Gastroesophageal sphincter (tissue), 4 donors: ENCODE data around the gene GALNT18. TPM values are rescaled to one million over a fixed set of nuclear protein-coding genes. Genes with fewer than 3 reads are reported as not detected.

ENCODE experiments used
- ATAC-seq: fragments of 150-250 bp; one replicate; pipeline ENCODE4 v1.9.1; 2016; ENCODE audit warnings: mild to moderate bottlenecking, moderate library complexity
- H3K27ac ChIP-seq, 4 donors: fragments of 200-600 bp; sonication (generic) in 3 of 4; 1 replicate in 3 of 4; 2 replicates in 1 of 4; pipeline ENCODE4 v1.5.1; 2016 to 2019
- H3K27me3 ChIP-seq: fragments of 200-600 bp; sonication (generic); one replicate; pipeline ENCODE4 v1.5.1; 2019
- H3K36me3 ChIP-seq, 2 donors: fragments of 200-600 bp; sonication (generic); one replicate each; pipeline ENCODE4 v1.5.1; 2019; ENCODE audit warnings: control low read depth in 1 of 2
- H3K4me1 ChIP-seq, 3 donors: fragments of 200-600 bp; sonication (generic); 1 replicate in 2 of 3; 2 replicates in 1 of 3; pipeline ENCODE4 v1.5.1; 2016 to 2019; ENCODE audit warnings: control low read depth in 2 of 3
- H3K4me3 ChIP-seq, 2 donors: fragments of 200-600 bp; sonication (generic); one replicate each; pipeline ENCODE4 v1.5.1; 2019; ENCODE audit warnings: mild to moderate bottlenecking in 1 of 2, moderate library complexity in 1 of 2
- H3K9me3 ChIP-seq, 3 donors: fragments of 200-600 bp; sonication (generic); one replicate each; pipeline ENCODE4 v1.5.1; 2017 to 2019; ENCODE audit warnings: control low read depth in 2 of 3
- EP300 ChIP-seq: sonication (generic); formaldehyde crosslinking; IDR thresholded peaks from one replicate; pipeline ENCODE4 v1.6.1; 2017; ENCODE audit warnings: antibody characterized with exemption, mild to moderate bottlenecking
- POLR2A ChIP-seq, 2 donors: fragments of 450-650 bp; IDR thresholded peaks; one replicate each; pipeline ENCODE4 v1.6.1; 2017; ENCODE audit warnings: antibody characterized with exemption in 2 of 2, mild to moderate bottlenecking in 2 of 2, moderate library complexity in 1 of 2
- POLR2AphosphoS5 ChIP-seq: sonication (generic); formaldehyde crosslinking; IDR thresholded peaks from one replicate; pipeline ENCODE4 v1.6.1; 2017; ENCODE audit warnings: antibody characterized with exemption
- WGBS, 2 donors: methylation state at CpG; one replicate each; pipeline ENCODE4 v1.1.5; 2018; ENCODE audit warnings: low coverage in 1 of 2; 5-methylcytosine and 5-hydroxymethylcytosine counted together
- total RNA-seq, 4 donors: library from RNA; depleted of rRNA; stranded (reverse); fragments of >200 nt; gene quantifications; one replicate each; pipeline ENCODE4 v1.1.0, GENCODE V29; 2016
- TF ChIP-seq, protein P1 (sequence below), 4 experiments: fragments of 200-600 bp in 2 of 4; fragments of 450-650 bp in 2 of 4; sonication (generic) in 1 of 4; IDR thresholded peaks; one replicate each; pipeline ENCODE4 v1.5.1; 2017 to 2019; ENCODE audit warnings: antibody characterized with exemption in 4 of 4, mild to moderate bottlenecking in 2 of 4, moderate library complexity in 2 of 4

Gene GALNT18
- total RNA-seq, 4 donors from 2014 or later: 16.0 to 65.6 (median 35.2) TPM

DNA sequence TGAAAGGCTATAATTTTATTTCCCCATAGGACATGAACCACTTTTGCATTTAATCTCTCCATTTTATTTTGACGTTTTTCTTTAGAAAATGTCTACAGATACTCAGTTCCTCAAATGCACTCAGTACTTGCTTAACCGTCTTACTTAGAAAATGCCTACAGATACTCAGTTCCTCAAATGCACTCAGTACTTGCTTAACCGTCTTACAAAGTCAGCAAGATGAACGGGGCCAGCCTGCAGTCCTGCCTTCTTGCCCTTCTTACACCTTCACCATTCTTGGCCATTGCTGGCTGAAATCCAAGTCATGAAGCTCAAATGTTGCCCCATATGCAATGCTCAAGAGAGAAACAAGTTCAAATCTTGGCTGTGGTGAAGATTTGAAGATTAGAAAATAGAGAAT is 302.8 kb downstream of the GALNT18 start:
- Histone ChIP-seq H3K4me3 (no peak overlapping the region), H3K27ac (no peak overlapping the region), H3K27me3 (no peaks in the 10 kb centered on the region), H3K4me1 (peaks cover 0 to 10% (median 7%) of the 10 kb centered on the region in 3 donors), H3K9me3 (no peaks in the 10 kb centered on the region), H3K36me3 (peaks cover 0 to 32% of the 10 kb centered on the region in 2 donors)
- TF ChIP-seq EP300: no peak
- TF ChIP-seq, protein P1, sequence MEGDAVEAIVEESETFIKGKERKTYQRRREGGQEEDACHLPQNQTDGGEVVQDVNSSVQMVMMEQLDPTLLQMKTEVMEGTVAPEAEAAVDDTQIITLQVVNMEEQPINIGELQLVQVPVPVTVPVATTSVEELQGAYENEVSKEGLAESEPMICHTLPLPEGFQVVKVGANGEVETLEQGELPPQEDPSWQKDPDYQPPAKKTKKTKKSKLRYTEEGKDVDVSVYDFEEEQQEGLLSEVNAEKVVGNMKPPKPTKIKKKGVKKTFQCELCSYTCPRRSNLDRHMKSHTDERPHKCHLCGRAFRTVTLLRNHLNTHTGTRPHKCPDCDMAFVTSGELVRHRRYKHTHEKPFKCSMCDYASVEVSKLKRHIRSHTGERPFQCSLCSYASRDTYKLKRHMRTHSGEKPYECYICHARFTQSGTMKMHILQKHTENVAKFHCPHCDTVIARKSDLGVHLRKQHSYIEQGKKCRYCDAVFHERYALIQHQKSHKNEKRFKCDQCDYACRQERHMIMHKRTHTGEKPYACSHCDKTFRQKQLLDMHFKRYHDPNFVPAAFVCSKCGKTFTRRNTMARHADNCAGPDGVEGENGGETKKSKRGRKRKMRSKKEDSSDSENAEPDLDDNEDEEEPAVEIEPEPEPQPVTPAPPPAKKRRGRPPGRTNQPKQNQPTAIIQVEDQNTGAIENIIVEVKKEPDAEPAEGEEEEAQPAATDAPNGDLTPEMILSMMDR (IDR thresholded peaks at IDR 0.05): no peak
- no peak for TF ChIP-seq POLR2A (IDR thresholded peaks at IDR 0.05)
- TF ChIP-seq POLR2AphosphoS5: no peak
- ATAC-seq: no peak
- 83 to 88% methylated on average over 4 of the region's 4 CpGs for WGBS, 2 donors

DNA sequence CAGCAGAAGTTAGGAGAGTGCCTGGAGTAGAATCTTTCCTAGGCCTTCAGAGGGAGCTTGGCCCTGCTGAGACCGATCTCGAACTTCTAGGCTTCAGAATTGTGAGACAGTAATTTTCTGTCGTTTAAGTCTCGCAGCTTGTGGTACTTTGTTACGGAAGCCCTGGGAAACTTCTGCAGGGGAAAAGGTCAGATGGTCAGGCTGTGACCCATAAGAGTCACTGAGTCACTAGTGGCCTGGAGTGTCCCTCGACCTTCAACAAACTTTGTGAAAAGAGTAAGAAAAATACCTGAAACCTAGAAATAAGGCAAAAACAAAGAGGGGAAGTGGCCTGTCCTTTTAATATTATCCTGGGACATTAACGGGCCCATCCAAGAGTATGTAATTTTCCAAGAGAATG is 303.3 kb downstream of the GALNT18 start:
- peaks cover 0 to 15% (median 10%) of the 10 kb centered on the region in 3 donors for H3K4me1 ChIP-seq
- H3K4me3 ChIP-seq: no peak overlapping the region
- TF ChIP-seq EP300 (no peak), POLR2A (IDR thresholded peaks at IDR 0.05) (no peak), POLR2AphosphoS5 (no peak)
- TF ChIP-seq, protein P1 (IDR thresholded peaks at IDR 0.05): no peak
- H3K9me3 ChIP-seq: no peaks in the 10 kb centered on the region
- no peaks in the 10 kb centered on the region for H3K27me3 ChIP-seq
- ATAC-seq: no peak
- H3K27ac ChIP-seq: no peak overlapping the region
- 87 to 94% methylated on average over 5 to 7 of the region's 7 CpGs for whole genome bisulfite sequencing, 2 donors
- H3K36me3 ChIP-seq: peaks cover 0 to 27% of the 10 kb centered on the region in 2 donors

DNA sequence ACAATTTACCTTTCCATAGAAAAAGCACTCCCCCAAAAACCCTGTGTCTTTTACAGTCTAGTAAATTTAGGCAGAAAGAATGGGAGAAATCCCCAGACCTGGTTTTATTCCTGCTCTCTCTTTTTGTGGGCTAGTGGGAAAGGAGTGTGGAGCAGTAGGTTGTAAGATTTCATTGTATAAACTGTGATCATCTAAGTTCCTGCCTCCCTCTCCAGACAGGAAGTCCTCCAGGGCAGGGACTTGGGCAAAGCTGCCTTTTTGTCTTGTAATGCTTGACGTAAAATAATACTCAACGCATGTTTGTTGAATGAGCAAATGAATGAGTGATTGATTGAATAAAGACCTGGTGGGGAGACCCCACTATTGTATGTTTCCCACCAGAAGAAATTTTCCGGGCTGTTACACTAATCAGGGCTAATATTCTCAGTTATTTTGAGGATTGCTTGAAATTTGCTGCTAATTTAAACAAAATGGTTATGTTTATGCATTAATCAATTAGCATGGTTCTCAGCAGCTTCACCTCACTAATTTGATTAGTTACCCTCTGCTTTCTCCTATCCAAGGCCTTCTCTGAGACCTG is 305.1 kb downstream of the GALNT18 start:
- no peak overlapping the region for H3K27ac ChIP-seq
- H3K4me3 ChIP-seq: no peak overlapping the region
- WGBS, 2 donors: 86 to 93% methylated on average over 3 of the region's 3 CpGs
- ATAC-seq: no peak
- TF ChIP-seq, protein P1 (IDR thresholded peaks at IDR 0.05): no peak
- TF ChIP-seq POLR2AphosphoS5 (no peak), POLR2A (IDR thresholded peaks at IDR 0.05) (no peak), EP300 (no peak)
- no peaks in the 10 kb centered on the region for H3K27me3 ChIP-seq
- no peaks in the 10 kb centered on the region for H3K9me3 ChIP-seq
- peaks cover 0 to 17% of the 10 kb centered on the region in 2 donors for H3K36me3 ChIP-seq
- H3K4me1 ChIP-seq: peaks cover 0 to 23% (median 10%) of the 10 kb centered on the region in 3 donors

DNA sequence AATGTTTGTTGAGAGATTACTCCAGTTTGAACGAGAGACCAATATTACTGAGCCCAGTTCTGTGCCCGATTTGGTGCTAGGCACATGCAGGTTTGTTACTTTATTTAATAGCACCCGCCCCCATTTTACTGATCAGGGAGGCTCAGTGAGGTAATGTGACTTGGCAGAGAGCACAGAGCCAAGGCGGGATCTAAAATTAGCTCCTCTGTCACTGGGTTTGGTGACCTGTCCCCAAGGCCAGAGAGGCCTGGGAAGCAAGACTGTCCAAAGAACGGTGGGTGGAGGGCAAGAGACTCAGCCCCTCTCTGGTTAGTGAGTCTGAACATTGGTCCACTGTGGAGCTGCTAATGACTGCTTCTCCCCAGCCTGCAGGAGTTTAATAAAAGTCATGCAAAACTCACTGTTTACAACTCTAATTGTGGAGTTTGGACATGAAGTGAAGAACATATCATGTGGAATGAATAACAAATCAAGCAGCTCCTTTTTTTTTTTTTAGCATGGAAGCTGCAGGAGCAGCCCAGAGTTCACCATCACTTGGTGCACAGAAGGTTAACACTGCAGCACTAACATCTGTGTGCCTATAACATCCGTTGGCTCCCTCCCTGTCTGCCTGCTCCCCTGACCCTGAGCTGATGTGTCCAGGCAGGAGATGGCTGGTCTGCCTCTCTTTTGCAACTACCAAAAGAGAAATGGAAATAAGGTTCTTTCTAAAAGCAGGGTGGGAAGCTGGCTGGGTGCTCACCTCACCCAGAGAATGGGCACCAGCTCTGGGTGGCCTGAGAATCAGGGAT is 307.7 kb downstream of the GALNT18 start:
- no peak for ATAC-seq
- Histone ChIP-seq H3K4me3 (no peak overlapping the region), H3K9me3 (no peaks in the 10 kb centered on the region), H3K4me1 (peaks cover 0 to 23% (median 10%) of the 10 kb centered on the region in 3 donors), H3K27ac (peak overlapping the region in 3 of 4 donors; percentile 9 to 49 (median 44)), H3K27me3 (no peaks in the 10 kb centered on the region), H3K36me3 (no peaks in the 10 kb centered on the region)
- 15 to 60% methylated on average over 1 to 3 of the region's 6 CpGs for WGBS, 2 donors
- TF ChIP-seq POLR2AphosphoS5 (no peak), POLR2A (IDR thresholded peaks at IDR 0.05) (no peak), EP300 (no peak)
- TF ChIP-seq, protein P1 (IDR thresholded peaks at IDR 0.05): no peak
